IMR-90 (cell line): ENCODE data around the gene CHL1. TPM values are rescaled to one million over a fixed set of nuclear protein-coding genes. Genes with fewer than 3 reads are reported as not detected.

ENCODE experiments used
- ATAC-seq: fragments of 200-7000 bp; cut with Tn5 transposase; 2 replicates; pipeline ENCODE4 v1.9.1; 2020; ENCODE audit warnings: low read depth, mild to moderate bottlenecking, moderate library complexity
- BruUV-seq: library from RNA; stranded (reverse); fragments of 400-500 nt; replicated peaks from 2 replicates; lab custom pipeline; 2021; lab: Mats Ljungman, UMichigan
- CTCF ChIA-PET: fragments of 300-600 bp; formaldehyde crosslinking; extraction: SDS; loops from one replicate; lab custom pipeline; 2021; ENCODE audit warnings: antibody characterized with exemption; lab: Yijun Ruan, JAX
- POLR2A ChIA-PET: fragments of 300-600 bp; sonication (Branson Sonifier 250); formaldehyde crosslinking; loops from one replicate; lab custom pipeline; 2022; ENCODE audit warnings: antibody characterized with exemption; ENCODE audit not compliant: unreplicated experiment; lab: Charles Lee
- DNase-seq: peaks from one replicate; pipeline ENCODE4 v3.0.0; 2013
- H2AFZ ChIP-seq: replicated peaks from 2 replicates; pipeline ENCODE3; 2013; ENCODE audit warnings: low read length, mild to moderate bottlenecking; ENCODE audit not compliant: poor library complexity
- H2AK5ac ChIP-seq: 2 replicates; pipeline ENCODE4 v1.6.1; 2013; ENCODE audit warnings: low read depth, low read length, inconsistent platforms
- H2AK9ac ChIP-seq: replicated peaks from 2 replicates; pipeline ENCODE3; 2013; ENCODE audit warnings: mild to moderate bottlenecking, low read depth, low read length, moderate library complexity; ENCODE audit not compliant: poor library complexity
- H2BK120ac ChIP-seq: 2 replicates; pipeline ENCODE4 v1.6.1; 2013; ENCODE audit warnings: low read depth, low read length, inconsistent platforms
- H2BK15ac ChIP-seq: 3 replicates; pipeline ENCODE4 v1.6.1; 2013; ENCODE audit warnings: low read depth, low read length, inconsistent platforms
- H2BK20ac ChIP-seq: 2 replicates; pipeline ENCODE4 v1.6.1; 2013; ENCODE audit warnings: low read depth, mild to moderate bottlenecking, inconsistent platforms, low read length, moderate library complexity
- H2BK5ac ChIP-seq: 2 replicates; pipeline ENCODE4 v1.6.1; 2013; ENCODE audit warnings: mild to moderate bottlenecking, low read depth, low read length, inconsistent platforms; ENCODE audit not compliant: poor library complexity, severe bottlenecking
- H3K14ac ChIP-seq: replicated peaks from 2 replicates; pipeline ENCODE4 v1.6.1; 2013; ENCODE audit warnings: low read depth, low read length, inconsistent platforms
- H3K18ac ChIP-seq: 2 replicates; pipeline ENCODE4 v1.6.1; 2013; ENCODE audit warnings: low read depth, low read length, control low read depth
- H3K23ac ChIP-seq: 2 replicates; pipeline ENCODE4 v1.6.1; 2013; ENCODE audit warnings: low read depth, low read length, inconsistent platforms
- H3K27ac ChIP-seq: 2 replicates; pipeline ENCODE4 v1.5.1; 2013; ENCODE audit warnings: mild to moderate bottlenecking, control low read depth, low read length; ENCODE audit not compliant: insufficient read depth
- H3K27me3 ChIP-seq: 2 replicates; pipeline ENCODE4 v1.6.1; 2013; ENCODE audit warnings: low read length; ENCODE audit not compliant: control insufficient read depth, insufficient read depth
- H3K36me3 ChIP-seq: 2 replicates; pipeline ENCODE4 v1.6.1; 2013; ENCODE audit warnings: low read length, mixed read lengths; ENCODE audit not compliant: control insufficient read depth, insufficient read depth
- H3K4ac ChIP-seq: 2 replicates; pipeline ENCODE4 v1.6.1; 2013; ENCODE audit warnings: low read depth, low read length, inconsistent platforms
- H3K4me1 ChIP-seq: 2 replicates; pipeline ENCODE4 v1.6.1; 2013; ENCODE audit warnings: low read length, mixed read lengths; ENCODE audit not compliant: control insufficient read depth, insufficient read depth
- H3K4me2 ChIP-seq: 2 replicates; pipeline ENCODE4 v1.6.1; 2013; ENCODE audit warnings: low read depth, mild to moderate bottlenecking, control low read depth, low read length, moderate library complexity
- H3K4me3 ChIP-seq: 2 replicates; pipeline ENCODE4 v1.5.1; 2013; ENCODE audit warnings: low read depth, mild to moderate bottlenecking, control low read depth, low read length, moderate library complexity; ENCODE audit not compliant: insufficient read depth
- H3K56ac ChIP-seq: 2 replicates; pipeline ENCODE4 v1.6.1; 2013; ENCODE audit warnings: low read length, inconsistent platforms; ENCODE audit not compliant: insufficient read depth; ENCODE audit errors: extremely low read depth
- H3K79me1 ChIP-seq, 2 experiments: 2 replicates each; pipeline ENCODE4 v1.6.1; 2013; ENCODE audit warnings: low read length in 2 of 2, inconsistent platforms in 1 of 2, low read depth in 1 of 2
- H3K9ac ChIP-seq: 2 replicates; pipeline ENCODE4 v1.6.1; 2013; ENCODE audit warnings: low read depth, low read length, control low read depth
- H3K9me1 ChIP-seq: 2 replicates; pipeline ENCODE4 v1.6.1; 2013; ENCODE audit warnings: low read length, inconsistent platforms; ENCODE audit not compliant: insufficient read depth
- H3K9me3 ChIP-seq: 2 replicates; pipeline ENCODE4 v1.6.1; 2013; ENCODE audit warnings: low read length; ENCODE audit not compliant: control insufficient read depth, insufficient read depth
- H4K20me1 ChIP-seq: 2 replicates; pipeline ENCODE4 v1.6.1; 2013; ENCODE audit warnings: low read length, inconsistent platforms; ENCODE audit not compliant: insufficient read depth
- H4K5ac ChIP-seq: 2 replicates; pipeline ENCODE4 v1.6.1; 2013; ENCODE audit warnings: mild to moderate bottlenecking, low read depth, low read length, control low read depth
- H4K8ac ChIP-seq, 2 experiments: 2 replicates each; pipeline ENCODE4 v1.6.1; 2013; ENCODE audit warnings: low read depth in 2 of 2, low read length in 2 of 2, control low read depth in 1 of 2, inconsistent platforms in 1 of 2
- H4K91ac ChIP-seq: 2 replicates; pipeline ENCODE4 v1.6.1; 2013; ENCODE audit warnings: low read depth, low read length, inconsistent platforms; ENCODE audit not compliant: insufficient read depth
- BHLHE40 ChIP-seq: fragments of 150-350 bp; IDR thresholded peaks from 2 replicates; pipeline ENCODE4 v1.6.1; 2016; ENCODE audit warnings: mild to moderate bottlenecking, low read depth, low read length
- CEBPB ChIP-seq: IDR thresholded peaks from 2 replicates; pipeline ENCODE4 v1.6.1; 2012; ENCODE audit warnings: low read depth, low read length, improper control_type of control experiment
- CTCF ChIP-seq: conservative IDR thresholded peaks from 2 replicates; pipeline ENCODE4 v1.5.1; 2012; ENCODE audit warnings: mild to moderate bottlenecking, low read depth, low read length, improper control_type of control experiment
- ELK1 ChIP-seq: fragments of 150-350 bp; IDR thresholded peaks from 2 replicates; pipeline ENCODE4 v1.6.1; 2016; ENCODE audit warnings: low read depth, mild to moderate bottlenecking, low read length, moderate library complexity, borderline replicate concordance
- MAZ ChIP-seq: IDR thresholded peaks from 2 replicates; pipeline ENCODE4 v1.6.1; 2012; ENCODE audit warnings: low read depth, mild to moderate bottlenecking, low read length, improper control_type of control experiment, moderate library complexity, borderline replicate concordance
- MXI1 ChIP-seq: IDR thresholded peaks from 2 replicates; pipeline ENCODE4 v1.6.1; 2012; ENCODE audit warnings: low read depth, mild to moderate bottlenecking, low read length, moderate library complexity, borderline replicate concordance
- NFE2L2 ChIP-seq: fragments of 150-350 bp; IDR thresholded peaks from 2 replicates; pipeline ENCODE4 v1.6.1; 2016; ENCODE audit warnings: low read depth, mild to moderate bottlenecking, low read length
- POLR2A ChIP-seq: IDR thresholded peaks from 2 replicates; pipeline ENCODE4 v1.6.1; 2012; ENCODE audit warnings: mild to moderate bottlenecking, low read depth, low read length
- RAD21 ChIP-seq: IDR thresholded peaks from 2 replicates; pipeline ENCODE4 v1.6.1; 2012; ENCODE audit warnings: low read length, improper control_type of control experiment
- RCOR1 ChIP-seq: IDR thresholded peaks from 2 replicates; pipeline ENCODE4 v1.6.1; 2012; ENCODE audit warnings: mild to moderate bottlenecking, low read length, improper control_type of control experiment; ENCODE audit not compliant: insufficient replicate concordance
- RFX5 ChIP-seq: IDR thresholded peaks from 2 replicates; pipeline ENCODE4 v1.8.0; 2012; ENCODE audit warnings: low read depth, mild to moderate bottlenecking, low read length, moderate library complexity
- SMC3 ChIP-seq: fragments of 150-350 bp; IDR thresholded peaks from 2 replicates; pipeline ENCODE4 v1.6.1; 2016; ENCODE audit warnings: low read depth, mild to moderate bottlenecking, antibody characterized with exemption, low read length, moderate library complexity
- USF2 ChIP-seq: fragments of 150-350 bp; IDR thresholded peaks from 2 replicates; pipeline ENCODE4 v1.6.1; 2017; ENCODE audit warnings: mild to moderate bottlenecking, antibody characterized with exemption, low read length, low read depth
- WGBS, 2 experiments: methylation state at CpG; one replicate each; pipeline versions ENCODE4 v1.1.5 to v1.1.7; 2013; ENCODE audit warnings: missing lambda C conversion rate in 2 of 2; ENCODE audit not compliant: insufficient read length in 1 of 2; ENCODE audit errors: extremely low coverage in 2 of 2; 5-methylcytosine and 5-hydroxymethylcytosine counted together
- dilution Hi-C: fragments of 300-500 bp; cut with HindIII; formaldehyde crosslinking; loops from one replicate; pipeline ENCODE4 v1.14.3; 2018; ENCODE audit warnings: low sequenced_read_pairs; ENCODE audit not compliant: unreplicated experiment
- in situ Hi-C: fragments of 300-500 bp; cut with MboI; formaldehyde crosslinking; loops from 3 replicates; pipeline ENCODE4 v1.14.3; 2019; ENCODE audit warnings: low sequenced_read_pairs, inconsistent platforms, mixed read lengths
- intact Hi-C: fragments of 100-400 bp; cut with micrococcal nuclease; formaldehyde crosslinking; loops from 2 replicates; pipeline ENCODE4 v1.10.0; 2022
- polyA plus RNA-seq, 3 experiments: library from polyadenylated mRNA; depleted of rRNA; stranded (reverse); fragments of >200 nt; gene quantifications; 2 replicates each; pipeline ENCODE4 v1.2.3, GENCODE V29; 2012; ENCODE audit warnings: low replicate concordance in 1 of 3
- total RNA-seq: library from RNA; depleted of rRNA; stranded (reverse); fragments of >200 nt; gene quantifications from 2 replicates; pipeline ENCODE4 v1.2.3, GENCODE V29; 2012

Gene CHL1
- total and polyA plus RNA-seq, 2 of the 4 experiments (the other 2 are of a cell fraction), result 0.38 to 1.6 TPM

- no peak overlapping the region for H3K4ac ChIP-seq
- ChIA-PET CTCF (no interaction called here), POLR2A (no interaction called here)
- H3K79me1 ChIP-seq, result no peaks in the 10 kb centered on the region
- no peak overlapping the region for H3K4me2 ChIP-seq
- TF ChIP-seq MAZ (no peak), RAD21 (no peak), POLR2A (no peak), ELK1 (no peak), NFE2L2 (no peak), USF2 (no peak), RCOR1 (no peak), MXI1 (no peak), CEBPB (no peak), SMC3 (no peak), BHLHE40 (no peak), CTCF (no peak), RFX5 (no peak)
- no peaks in the 10 kb centered on the region for H3K36me3 ChIP-seq
- H2AK9ac ChIP-seq, result no peak overlapping the region
- no peaks in the 10 kb centered on the region for H3K27me3 ChIP-seq
- in situ Hi-C loops, result no loop called here
- H2BK20ac ChIP-seq, result no peak overlapping the region
- no peaks in the 10 kb centered on the region for H4K20me1 ChIP-seq
- intact Hi-C loops, result no loop called here
- H4K5ac ChIP-seq, result no peak overlapping the region
- H3K9me3 ChIP-seq, result no peaks in the 10 kb centered on the region
- no peaks in the 10 kb centered on the region for H3K4me1 ChIP-seq
- H3K9me1 ChIP-seq, result no peaks in the 10 kb centered on the region
- no peak overlapping the region for H4K8ac ChIP-seq
- no peak overlapping the region for H3K23ac ChIP-seq
- H3K9ac ChIP-seq, result no peak overlapping the region
- no peak overlapping the region for H4K91ac ChIP-seq
- ATAC-seq (no peak), DNase-seq (no peak)
- H3K14ac ChIP-seq, result no peak overlapping the region
- no peak overlapping the region for H3K18ac ChIP-seq
- H2BK15ac ChIP-seq, result no peak overlapping the region
- no peak overlapping the region for H2AFZ ChIP-seq
- BruUV-seq, result no TSS peak
- no peak overlapping the region for H3K27ac ChIP-seq
- H2AK5ac ChIP-seq, result no peak overlapping the region
- dilution Hi-C loops, result no loop called here
- no peak overlapping the region for H3K4me3 ChIP-seq
- no peak overlapping the region for H2BK120ac ChIP-seq
- H3K56ac ChIP-seq, result no peak overlapping the region
- no peak overlapping the region for H2BK5ac ChIP-seq
- WGBS, 2 experiments, result 39% methylated on average over 2 of the region's 5 CpGs; no CpG with 5 or more reads in 1 of the 2 experiments
Measured at GRCh38 chr3:217099-217813, 20.7 kb downstream of the CHL1 start.
